Measurements from ENCODE around the gene FIS1.

- TF ChIP-seq, protein P1, sequence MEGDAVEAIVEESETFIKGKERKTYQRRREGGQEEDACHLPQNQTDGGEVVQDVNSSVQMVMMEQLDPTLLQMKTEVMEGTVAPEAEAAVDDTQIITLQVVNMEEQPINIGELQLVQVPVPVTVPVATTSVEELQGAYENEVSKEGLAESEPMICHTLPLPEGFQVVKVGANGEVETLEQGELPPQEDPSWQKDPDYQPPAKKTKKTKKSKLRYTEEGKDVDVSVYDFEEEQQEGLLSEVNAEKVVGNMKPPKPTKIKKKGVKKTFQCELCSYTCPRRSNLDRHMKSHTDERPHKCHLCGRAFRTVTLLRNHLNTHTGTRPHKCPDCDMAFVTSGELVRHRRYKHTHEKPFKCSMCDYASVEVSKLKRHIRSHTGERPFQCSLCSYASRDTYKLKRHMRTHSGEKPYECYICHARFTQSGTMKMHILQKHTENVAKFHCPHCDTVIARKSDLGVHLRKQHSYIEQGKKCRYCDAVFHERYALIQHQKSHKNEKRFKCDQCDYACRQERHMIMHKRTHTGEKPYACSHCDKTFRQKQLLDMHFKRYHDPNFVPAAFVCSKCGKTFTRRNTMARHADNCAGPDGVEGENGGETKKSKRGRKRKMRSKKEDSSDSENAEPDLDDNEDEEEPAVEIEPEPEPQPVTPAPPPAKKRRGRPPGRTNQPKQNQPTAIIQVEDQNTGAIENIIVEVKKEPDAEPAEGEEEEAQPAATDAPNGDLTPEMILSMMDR (optimal IDR thresholded peaks at IDR 0.05 in 1 of 3, IDR thresholded peaks at IDR 0.05 in 1 of 3, conservative IDR thresholded peaks at IDR 0.05 in 1 of 3; ENCODE audit: extremely low read depth in 1 of 3, insufficient read depth in 2 of 3, low read length in 3 of 3): no peak
- no peak for TF ChIP-seq EZH2 (IDR thresholded peaks at IDR 0.05; ENCODE audit: low read length)
Observed at GRCh38 chr7:101277155-101277554, 32.3 kb upstream of the FIS1 start.
